Lower leg skin (tissue), 3 donors: ENCODE data around the gene TBC1D2.

ENCODE experiments used
- CTCF ChIP-seq, 3 donors: fragments of 450-650 bp; IDR thresholded peaks; one replicate each; pipeline ENCODE4 v1.5.1; 2016; ENCODE audit warnings: antibody characterized with exemption in 3 of 3, mild to moderate bottlenecking in 3 of 3, moderate library complexity in 2 of 3
- POLR2A ChIP-seq, 2 donors: fragments of 450-650 bp; IDR thresholded peaks; one replicate each; pipeline ENCODE4 v1.6.1; 2016 to 2017; ENCODE audit warnings: antibody characterized with exemption in 2 of 2, mild to moderate bottlenecking in 1 of 2, moderate library complexity in 1 of 2

- no peak for TF ChIP-seq CTCF (IDR thresholded peaks at IDR 0.05)
- TF ChIP-seq POLR2A (IDR thresholded peaks at IDR 0.05), result no peak
Measured at GRCh38 chr9:98226957-98227356, 28.5 kb downstream of the TBC1D2 start.
